GM12878 (cell line): ENCODE measurements around the gene BMF. TPM values are rescaled to one million over a fixed set of nuclear protein-coding genes. Genes with fewer than 3 reads are reported as not detected.

ENCODE experiments used
- ATF2 ChIP-seq: IDR thresholded peaks from 2 replicates; pipeline ENCODE4 v1.6.1; 2012; ENCODE audit warnings: low read length, inconsistent platforms
- E2F4 ChIP-seq: IDR thresholded peaks from 2 replicates; pipeline ENCODE4 v1.6.1; 2012; ENCODE audit warnings: low read depth, low read length, improper control_type of control experiment
- EGR1 ChIP-seq, 2 experiments: IDR thresholded peaks; 1 replicate in 1 of 2; 2 replicates in 1 of 2; pipeline ENCODE4 v1.6.1; 2011 to 2012; ENCODE audit warnings: low read depth in 2 of 2, low read length in 2 of 2, borderline replicate concordance in 1 of 2, mild to moderate bottlenecking in 1 of 2, moderate library complexity in 1 of 2
- GATAD2B ChIP-seq: fragments of 450-650 bp; conservative IDR thresholded peaks from 2 replicates; pipeline ENCODE4 v1.6.1; 2017; ENCODE audit warnings: low read depth, mild to moderate bottlenecking, moderate library complexity
- HDAC6 ChIP-seq: fragments of 200-600 bp; sonication (generic); IDR thresholded peaks from one replicate; pipeline ENCODE4 v1.8.0; 2017; ENCODE audit warnings: antibody characterized with exemption; ENCODE audit not compliant: unreplicated experiment
- RCOR1 ChIP-seq: conservative IDR thresholded peaks from 2 replicates; pipeline ENCODE4 v1.6.1; 2012; ENCODE audit warnings: low read depth, low read length, improper control_type of control experiment
- SIN3A ChIP-seq: IDR thresholded peaks from 2 replicates; pipeline ENCODE4 v1.6.1; 2012; ENCODE audit warnings: low read depth, low read length, improper control_type of control experiment
- STAT1 ChIP-seq: fragments of 450-650 bp; conservative IDR thresholded peaks from 2 replicates; pipeline ENCODE4 v1.6.1; 2014; ENCODE audit warnings: antibody characterized with exemption, mild to moderate bottlenecking
- TAF1 ChIP-seq: IDR thresholded peaks from 2 replicates; pipeline ENCODE4 v1.6.1; 2011; ENCODE audit warnings: mild to moderate bottlenecking, low read depth, low read length, borderline replicate concordance
- TBL1XR1 ChIP-seq: IDR thresholded peaks from 2 replicates; pipeline ENCODE4 v1.6.1; 2012; ENCODE audit warnings: low read depth, low read length, improper control_type of control experiment
- polyA plus RNA-seq, 11 experiments: library from polyadenylated mRNA; depleted of rRNA in 4 of 11; unstranded in 6 of 11; stranded (reverse) in 5 of 11; fragments of >200 nt; fragmentation: Nextera tagmentation in 4 of 11; fragmentation: Illumina TruSeq in 1 of 11; extraction: Ambion mirVana in 4 of 11; extraction: Trizol in 1 of 11; gene quantifications; 1 replicate in 1 of 11; 2 replicates in 10 of 11; pipeline versions ENCODE4 v1.2.1 to v1.2.3, GENCODE V29; 2011 to 2016; ENCODE audit warnings: inconsistent platforms in 2 of 11, missing spikeins in 2 of 11, low read depth in 1 of 11
- total RNA-seq, 4 experiments: library from RNA; depleted of rRNA in 3 of 4; stranded (reverse); fragments of >200 nt in 3 of 4; fragmentation: Illumina TruSeq in 1 of 4; extraction: Trizol in 1 of 4; gene quantifications; 2 replicates each; pipeline versions ENCODE4 v1.2.1 to v1.2.3, GENCODE V29; 2013 to 2021
- TF ChIP-seq, protein P1 (sequence below): fragments of 450-650 bp; IDR thresholded peaks from 2 replicates; pipeline ENCODE4 v1.6.1; 2016; ENCODE audit warnings: mild to moderate bottlenecking, moderate library complexity, borderline replicate concordance
- TF ChIP-seq, protein P2 (sequence below): fragments of 450-650 bp; formaldehyde crosslinking; IDR thresholded peaks from 2 replicates; pipeline ENCODE4 v1.4.0; 2020; ENCODE audit warnings: mild to moderate bottlenecking, moderate library complexity
- TF ChIP-seq, protein P3 (sequence below): fragments of 450-650 bp; IDR thresholded peaks from 2 replicates; pipeline ENCODE4 v1.6.1; 2017; ENCODE audit warnings: low read depth, mild to moderate bottlenecking, moderate library complexity
- TF ChIP-seq, protein P4 (sequence below): fragments of 450-650 bp; IDR thresholded peaks from 2 replicates; pipeline ENCODE4 v1.6.1; 2017; ENCODE audit warnings: borderline replicate concordance

BMF gene
- total and polyA plus RNA-seq, 10 of the 15 experiments (the other 5 are each of a cell fraction or from before 2014, with no cell fraction given): 0.82 to 34.9 (median 16.9) TPM

- TF ChIP-seq RCOR1 (no peak), EGR1 (IDR thresholded peaks at IDR 0.05; ENCODE audit: borderline replicate concordance in 1 of 2, low read depth in 2 of 2, low read length in 2 of 2) (no peak), TAF1 (peak; percentile 81), GATAD2B (peak; percentile 46; the same call in 1 of the 2 replicates), E2F4 (no peak), ATF2 (no peak), HDAC6 (no peak), STAT1 (no peak), SIN3A (peak; percentile 84), TBL1XR1 (no peak)
- TF ChIP-seq, protein P1, sequence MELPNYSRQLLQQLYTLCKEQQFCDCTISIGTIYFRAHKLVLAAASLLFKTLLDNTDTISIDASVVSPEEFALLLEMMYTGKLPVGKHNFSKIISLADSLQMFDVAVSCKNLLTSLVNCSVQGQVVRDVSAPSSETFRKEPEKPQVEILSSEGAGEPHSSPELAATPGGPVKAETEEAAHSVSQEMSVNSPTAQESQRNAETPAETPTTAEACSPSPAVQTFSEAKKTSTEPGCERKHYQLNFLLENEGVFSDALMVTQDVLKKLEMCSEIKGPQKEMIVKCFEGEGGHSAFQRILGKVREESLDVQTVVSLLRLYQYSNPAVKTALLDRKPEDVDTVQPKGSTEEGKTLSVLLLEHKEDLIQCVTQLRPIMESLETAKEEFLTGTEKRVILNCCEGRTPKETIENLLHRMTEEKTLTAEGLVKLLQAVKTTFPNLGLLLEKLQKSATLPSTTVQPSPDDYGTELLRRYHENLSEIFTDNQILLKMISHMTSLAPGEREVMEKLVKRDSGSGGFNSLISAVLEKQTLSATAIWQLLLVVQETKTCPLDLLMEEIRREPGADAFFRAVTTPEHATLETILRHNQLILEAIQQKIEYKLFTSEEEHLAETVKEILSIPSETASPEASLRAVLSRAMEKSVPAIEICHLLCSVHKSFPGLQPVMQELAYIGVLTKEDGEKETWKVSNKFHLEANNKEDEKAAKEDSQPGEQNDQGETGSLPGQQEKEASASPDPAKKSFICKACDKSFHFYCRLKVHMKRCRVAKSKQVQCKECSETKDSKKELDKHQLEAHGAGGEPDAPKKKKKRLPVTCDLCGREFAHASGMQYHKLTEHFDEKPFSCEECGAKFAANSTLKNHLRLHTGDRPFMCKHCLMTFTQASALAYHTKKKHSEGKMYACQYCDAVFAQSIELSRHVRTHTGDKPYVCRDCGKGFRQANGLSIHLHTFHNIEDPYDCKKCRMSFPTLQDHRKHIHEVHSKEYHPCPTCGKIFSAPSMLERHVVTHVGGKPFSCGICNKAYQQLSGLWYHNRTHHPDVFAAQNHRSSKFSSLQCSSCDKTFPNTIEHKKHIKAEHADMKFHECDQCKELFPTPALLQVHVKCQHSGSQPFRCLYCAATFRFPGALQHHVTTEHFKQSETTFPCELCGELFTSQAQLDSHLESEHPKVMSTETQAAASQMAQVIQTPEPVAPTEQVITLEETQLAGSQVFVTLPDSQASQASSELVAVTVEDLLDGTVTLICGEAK: peak; percentile 95
- TF ChIP-seq, protein P2, sequence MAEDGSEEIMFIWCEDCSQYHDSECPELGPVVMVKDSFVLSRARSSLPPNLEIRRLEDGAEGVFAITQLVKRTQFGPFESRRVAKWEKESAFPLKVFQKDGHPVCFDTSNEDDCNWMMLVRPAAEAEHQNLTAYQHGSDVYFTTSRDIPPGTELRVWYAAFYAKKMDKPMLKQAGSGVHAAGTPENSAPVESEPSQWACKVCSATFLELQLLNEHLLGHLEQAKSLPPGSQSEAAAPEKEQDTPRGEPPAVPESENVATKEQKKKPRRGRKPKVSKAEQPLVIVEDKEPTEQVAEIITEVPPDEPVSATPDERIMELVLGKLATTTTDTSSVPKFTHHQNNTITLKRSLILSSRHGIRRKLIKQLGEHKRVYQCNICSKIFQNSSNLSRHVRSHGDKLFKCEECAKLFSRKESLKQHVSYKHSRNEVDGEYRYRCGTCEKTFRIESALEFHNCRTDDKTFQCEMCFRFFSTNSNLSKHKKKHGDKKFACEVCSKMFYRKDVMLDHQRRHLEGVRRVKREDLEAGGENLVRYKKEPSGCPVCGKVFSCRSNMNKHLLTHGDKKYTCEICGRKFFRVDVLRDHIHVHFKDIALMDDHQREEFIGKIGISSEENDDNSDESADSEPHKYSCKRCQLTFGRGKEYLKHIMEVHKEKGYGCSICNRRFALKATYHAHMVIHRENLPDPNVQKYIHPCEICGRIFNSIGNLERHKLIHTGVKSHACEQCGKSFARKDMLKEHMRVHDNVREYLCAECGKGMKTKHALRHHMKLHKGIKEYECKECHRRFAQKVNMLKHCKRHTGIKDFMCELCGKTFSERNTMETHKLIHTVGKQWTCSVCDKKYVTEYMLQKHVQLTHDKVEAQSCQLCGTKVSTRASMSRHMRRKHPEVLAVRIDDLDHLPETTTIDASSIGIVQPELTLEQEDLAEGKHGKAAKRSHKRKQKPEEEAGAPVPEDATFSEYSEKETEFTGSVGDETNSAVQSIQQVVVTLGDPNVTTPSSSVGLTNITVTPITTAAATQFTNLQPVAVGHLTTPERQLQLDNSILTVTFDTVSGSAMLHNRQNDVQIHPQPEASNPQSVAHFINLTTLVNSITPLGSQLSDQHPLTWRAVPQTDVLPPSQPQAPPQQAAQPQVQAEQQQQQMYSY (CRISPR knock-in tag): no peak
- TF ChIP-seq, protein P3, sequence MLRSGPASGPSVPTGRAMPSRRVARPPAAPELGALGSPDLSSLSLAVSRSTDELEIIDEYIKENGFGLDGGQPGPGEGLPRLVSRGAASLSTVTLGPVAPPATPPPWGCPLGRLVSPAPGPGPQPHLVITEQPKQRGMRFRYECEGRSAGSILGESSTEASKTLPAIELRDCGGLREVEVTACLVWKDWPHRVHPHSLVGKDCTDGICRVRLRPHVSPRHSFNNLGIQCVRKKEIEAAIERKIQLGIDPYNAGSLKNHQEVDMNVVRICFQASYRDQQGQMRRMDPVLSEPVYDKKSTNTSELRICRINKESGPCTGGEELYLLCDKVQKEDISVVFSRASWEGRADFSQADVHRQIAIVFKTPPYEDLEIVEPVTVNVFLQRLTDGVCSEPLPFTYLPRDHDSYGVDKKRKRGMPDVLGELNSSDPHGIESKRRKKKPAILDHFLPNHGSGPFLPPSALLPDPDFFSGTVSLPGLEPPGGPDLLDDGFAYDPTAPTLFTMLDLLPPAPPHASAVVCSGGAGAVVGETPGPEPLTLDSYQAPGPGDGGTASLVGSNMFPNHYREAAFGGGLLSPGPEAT: peak; percentile 50; the same call in 1 of the 2 replicates
- TF ChIP-seq, protein P4, sequence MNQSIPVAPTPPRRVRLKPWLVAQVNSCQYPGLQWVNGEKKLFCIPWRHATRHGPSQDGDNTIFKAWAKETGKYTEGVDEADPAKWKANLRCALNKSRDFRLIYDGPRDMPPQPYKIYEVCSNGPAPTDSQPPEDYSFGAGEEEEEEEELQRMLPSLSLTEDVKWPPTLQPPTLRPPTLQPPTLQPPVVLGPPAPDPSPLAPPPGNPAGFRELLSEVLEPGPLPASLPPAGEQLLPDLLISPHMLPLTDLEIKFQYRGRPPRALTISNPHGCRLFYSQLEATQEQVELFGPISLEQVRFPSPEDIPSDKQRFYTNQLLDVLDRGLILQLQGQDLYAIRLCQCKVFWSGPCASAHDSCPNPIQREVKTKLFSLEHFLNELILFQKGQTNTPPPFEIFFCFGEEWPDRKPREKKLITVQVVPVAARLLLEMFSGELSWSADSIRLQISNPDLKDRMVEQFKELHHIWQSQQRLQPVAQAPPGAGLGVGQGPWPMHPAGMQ: no peak
Measured at GRCh38 chr15:40038638-40039543, 69.8 kb downstream of the BMF start, which contains the start of gene SRP14 (continued).
